Kidney glomerular epithelial cell (primary cell): ENCODE results near the gene SDHAF4.
A peak's percentile ranks its signal among the peaks of the same experiment; 100 is the strongest.
"Not testable (repeated sequence)": the region's sequence is repeated elsewhere in the genome, so short reads cannot be mapped to it uniquely, and the experiment has no call there.

Source experiments
- DNase-seq: peaks from one replicate; lab custom pipeline; 2025; lab: John Stamatoyannopoulos, UW

Gene SDHAF4

GRCh38 chr6:70592391-70593117, 25.8 kb downstream of the SDHAF4 start:
- DNase-seq, result no peak

GRCh38 chr6:70593118-70593486, 26.4 kb downstream of the SDHAF4 start:
- no peak for DNase-seq

- DNase-seq, result no peak
Observed at GRCh38 chr6:70599187-70599586, 32.5 kb downstream of the SDHAF4 start.

GRCh38 chr6:70601014-70601413, 34.3 kb downstream of the SDHAF4 start:
- DNase-seq, result peak; percentile 2

- DNase-seq, result no peak
Observed at GRCh38 chr6:70604254-70604653, 37.5 kb downstream of the SDHAF4 start.

- DNase-seq, result not testable (repeated sequence)
Observed at GRCh38 chr6:70607371-70607770, 40.6 kb downstream of the SDHAF4 start.

GRCh38 chr6:70609181-70609580, 42.5 kb downstream of the SDHAF4 start:
- not testable (repeated sequence) for DNase-seq

- DNase-seq, result no peak
Observed at GRCh38 chr6:70616728-70617260, 50.1 kb downstream of the SDHAF4 start.

GRCh38 chr6:70620746-70621145, 54.0 kb downstream of the SDHAF4 start:
- no peak for DNase-seq

GRCh38 chr6:70622461-70622860, 55.7 kb downstream of the SDHAF4 start:
- no peak for DNase-seq

GRCh38 chr6:70625436-70625835, 58.7 kb downstream of the SDHAF4 start:
- no peak for DNase-seq

GRCh38 chr6:70627500-70628254, 60.9 kb downstream of the SDHAF4 start:
- DNase-seq, result no peak

- no peak for DNase-seq
Observed at GRCh38 chr6:70629929-70630328, 63.2 kb downstream of the SDHAF4 start.

- DNase-seq, result no peak
Observed at GRCh38 chr6:70633870-70634269, 67.1 kb downstream of the SDHAF4 start.

- DNase-seq, result no peak
Observed at GRCh38 chr6:70636596-70636995, 69.9 kb downstream of the SDHAF4 start.

GRCh38 chr6:70638468-70638867, 71.7 kb downstream of the SDHAF4 start:
- DNase-seq, result no peak
